HUES6 (cell line): ENCODE measurements around the gene LVRN.

Experiments used
- H3K27ac ChIP-seq: 2 replicates; pipeline ENCODE4 v1.7.0; 2013; ENCODE audit warnings: low read depth, mild to moderate bottlenecking, low read length, inconsistent platforms
- H3K27me3 ChIP-seq: 2 replicates; pipeline ENCODE4 v1.6.1; 2013; ENCODE audit warnings: low read length; ENCODE audit not compliant: control insufficient read depth, insufficient read depth
- H3K36me3 ChIP-seq: 2 replicates; pipeline ENCODE4 v1.6.1; 2013; ENCODE audit warnings: low read length; ENCODE audit not compliant: control insufficient read depth, insufficient read depth
- H3K4me1 ChIP-seq: 2 replicates; pipeline ENCODE4 v1.6.1; 2013; ENCODE audit warnings: low read length; ENCODE audit not compliant: control insufficient read depth, insufficient read depth
- H3K4me3 ChIP-seq: 2 replicates; pipeline ENCODE4 v1.5.1; 2013; ENCODE audit warnings: low read depth, low read length
- H3K9ac ChIP-seq: one replicate; pipeline ENCODE4 v1.6.1; 2013; ENCODE audit warnings: mild to moderate bottlenecking, low read length
- H3K9me3 ChIP-seq: 2 replicates; pipeline ENCODE4 v1.6.1; 2013; ENCODE audit warnings: low read depth, low read length; ENCODE audit not compliant: control insufficient read depth, insufficient read depth

The LVRN gene

GRCh38 chr5:115992848-115993350 lies 30.6 kb downstream of the LVRN start:
- no peaks in the 10 kb centered on the region for H3K27me3 ChIP-seq
- H3K4me3 ChIP-seq: no peak overlapping the region
- H3K4me1 ChIP-seq: no peaks in the 10 kb centered on the region
- H3K9me3 ChIP-seq: no peaks in the 10 kb centered on the region
- no peak overlapping the region for H3K9ac ChIP-seq
- no peak overlapping the region for H3K27ac ChIP-seq
- H3K36me3 ChIP-seq: no peaks in the 10 kb centered on the region

GRCh38 chr5:115995351-115995750 lies 33.1 kb downstream of the LVRN start:
- Histone ChIP-seq H3K36me3 (no peaks in the 10 kb centered on the region), H3K9me3 (no peaks in the 10 kb centered on the region), H3K27ac (no peak overlapping the region), H3K4me1 (no peaks in the 10 kb centered on the region), H3K27me3 (no peaks in the 10 kb centered on the region), H3K4me3 (no peak overlapping the region), H3K9ac (no peak overlapping the region)

GRCh38 chr5:116002116-116002906 lies 40.0 kb downstream of the LVRN start:
- no peaks in the 10 kb centered on the region for H3K27me3 ChIP-seq
- H3K4me1 ChIP-seq: no peaks in the 10 kb centered on the region
- no peak overlapping the region for H3K4me3 ChIP-seq
- no peak overlapping the region for H3K9ac ChIP-seq
- H3K9me3 ChIP-seq: no peaks in the 10 kb centered on the region
- H3K27ac ChIP-seq: no peak overlapping the region
- no peaks in the 10 kb centered on the region for H3K36me3 ChIP-seq

GRCh38 chr5:116004248-116004647 lies 42.0 kb downstream of the LVRN start:
- Histone ChIP-seq H3K36me3 (no peaks in the 10 kb centered on the region), H3K9me3 (no peaks in the 10 kb centered on the region), H3K9ac (no peak overlapping the region), H3K4me3 (no peak overlapping the region), H3K27ac (no peak overlapping the region), H3K27me3 (no peaks in the 10 kb centered on the region), H3K4me1 (no peaks in the 10 kb centered on the region)

GRCh38 chr5:116009806-116010205 lies 47.5 kb downstream of the LVRN start:
- H3K4me1 ChIP-seq: no peaks in the 10 kb centered on the region
- no peak overlapping the region for H3K27ac ChIP-seq
- H3K4me3 ChIP-seq: no peak overlapping the region

GRCh38 chr5:116011046-116011445 lies 48.8 kb downstream of the LVRN start:
- Histone ChIP-seq H3K27ac (no peak overlapping the region), H3K9me3 (no peaks in the 10 kb centered on the region), H3K36me3 (no peaks in the 10 kb centered on the region), H3K27me3 (no peaks in the 10 kb centered on the region), H3K9ac (no peak overlapping the region), H3K4me1 (no peaks in the 10 kb centered on the region), H3K4me3 (no peak overlapping the region)

More at GRCh38 chr5:116009806-116010205, 47.5 kb downstream of the LVRN start:
- no peaks in the 10 kb centered on the region for H3K9me3 ChIP-seq
- no peak overlapping the region for H3K9ac ChIP-seq
- H3K36me3 ChIP-seq: no peaks in the 10 kb centered on the region
- no peaks in the 10 kb centered on the region for H3K27me3 ChIP-seq

GRCh38 chr5:116013207-116013785 lies 51.0 kb downstream of the LVRN start:
- Histone ChIP-seq H3K36me3 (no peaks in the 10 kb centered on the region), H3K4me3 (no peak overlapping the region), H3K9me3 (no peaks in the 10 kb centered on the region), H3K27ac (no peak overlapping the region), H3K4me1 (no peaks in the 10 kb centered on the region), H3K9ac (no peak overlapping the region), H3K27me3 (no peaks in the 10 kb centered on the region)

- Histone ChIP-seq H3K36me3 (no peaks in the 10 kb centered on the region), H3K27me3 (no peaks in the 10 kb centered on the region), H3K4me3 (no peak overlapping the region), H3K9ac (no peak overlapping the region), H3K4me1 (no peaks in the 10 kb centered on the region), H3K27ac (no peak overlapping the region), H3K9me3 (no peaks in the 10 kb centered on the region)
These were observed 51.7 kb downstream of the LVRN start for GRCh38 chr5:116013936-116014335.

GRCh38 chr5:116023619-116024018 lies 61.3 kb downstream of the LVRN start:
- no peak overlapping the region for H3K27ac ChIP-seq

GRCh38 chr5:116025866-116026265 lies 63.6 kb downstream of the LVRN start:
- Histone ChIP-seq H3K36me3 (no peaks in the 10 kb centered on the region), H3K9me3 (no peaks in the 10 kb centered on the region), H3K9ac (no peak overlapping the region), H3K27me3 (no peaks in the 10 kb centered on the region), H3K4me1 (no peaks in the 10 kb centered on the region), H3K4me3 (no peak overlapping the region), H3K27ac (no peak overlapping the region)

More at GRCh38 chr5:116023619-116024018, 61.3 kb downstream of the LVRN start:
- Histone ChIP-seq H3K9me3 (no peaks in the 10 kb centered on the region), H3K27me3 (no peaks in the 10 kb centered on the region), H3K4me3 (no peak overlapping the region), H3K4me1 (no peaks in the 10 kb centered on the region), H3K9ac (no peak overlapping the region), H3K36me3 (no peaks in the 10 kb centered on the region)

- no peaks in the 10 kb centered on the region for H3K27me3 ChIP-seq
- H3K4me3 ChIP-seq: no peak within 1 kb of the TSS
- no peaks in the 10 kb centered on the region for H3K36me3 ChIP-seq
- H3K27ac ChIP-seq: no peak within 1 kb of the TSS
- 0 out of 2 replicates have a peak, but pooled peaks cover 3% of the 10 kb centered on the region for H3K4me1 ChIP-seq
- H3K9me3 ChIP-seq: no peaks in the 10 kb centered on the region
- H3K9ac ChIP-seq: no peak within 1 kb of the TSS
These were observed 69.8 kb downstream of the LVRN start, which contains the start of gene ARL14EPL for GRCh38 chr5:116032094-116032517. Gene ARL14EPL, plus strand, starts transcription at chr5:116032472. Its CDS starts 18,994 bp downstream, at chr5:116051466.
